ENCODE measurements around the gene CPNE4.

The CPNE4 gene

GRCh38 chr3:131568460-131568859 is 466.4 kb downstream of the CPNE4 start:
- no peak for DNase-seq

GRCh38 chr3:131564812-131565211 is 470.0 kb downstream of the CPNE4 start:
- no peak for DNase-seq

- DNase-seq = no peak
Observed at GRCh38 chr3:131561511-131561910, 473.3 kb downstream of the CPNE4 start.

GRCh38 chr3:131560795-131561194 is 474.0 kb downstream of the CPNE4 start:
- DNase-seq = no peak

DNA sequence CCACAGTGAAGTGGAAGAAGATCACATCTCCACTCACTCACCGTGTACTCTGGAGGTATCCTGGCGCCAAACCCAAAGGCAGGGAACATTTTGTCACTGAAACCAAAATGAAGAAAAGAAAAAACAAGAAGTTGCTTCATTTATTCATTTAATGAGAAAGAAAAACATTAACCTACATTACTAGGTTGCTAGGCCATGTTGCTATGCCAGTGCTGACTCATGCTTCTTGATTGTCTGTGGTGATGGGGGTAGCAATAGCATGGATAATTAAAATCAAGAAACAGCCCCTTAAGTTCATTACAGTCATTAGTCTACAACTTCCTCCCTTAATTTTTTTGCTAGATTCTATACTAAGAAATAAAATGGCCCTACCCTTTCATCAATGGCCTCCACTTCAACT is 479.4 kb downstream of the CPNE4 start:
- DNase-seq = no peak

DNA sequence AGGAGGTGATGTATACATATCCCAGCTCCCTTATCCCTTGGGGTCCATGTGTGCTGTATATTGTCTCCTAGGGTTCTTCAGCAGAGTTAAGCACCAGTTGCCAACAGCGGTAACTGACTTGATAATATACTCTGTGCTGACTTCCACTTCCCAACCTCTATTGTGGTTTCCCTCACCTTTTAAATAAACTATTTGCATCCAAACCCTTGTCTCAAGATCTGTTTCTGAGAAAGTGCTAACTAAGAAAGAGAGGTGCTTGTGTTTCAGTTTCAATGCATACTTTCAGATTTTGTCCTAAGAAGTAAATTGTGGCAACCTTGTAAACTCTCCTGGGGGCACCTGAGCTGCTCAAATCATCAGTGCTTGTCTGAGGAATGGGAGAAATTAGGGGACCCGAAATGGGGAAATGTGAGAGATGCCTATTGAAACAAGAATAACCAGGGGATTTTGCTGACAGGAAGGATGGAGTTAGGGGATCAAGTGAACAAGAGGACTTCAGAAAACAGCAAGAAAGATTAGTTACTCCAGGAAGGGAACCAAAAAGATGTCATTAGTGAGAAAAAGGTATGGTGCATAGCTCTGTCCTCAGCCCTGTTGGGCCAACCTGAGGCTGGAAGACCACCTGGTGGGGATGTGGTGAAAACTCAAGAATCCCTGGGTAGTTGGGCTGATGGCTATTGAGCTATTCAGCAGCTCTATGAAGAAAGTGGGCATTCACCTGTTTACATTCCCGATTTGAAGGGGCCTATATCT is 481.1 kb downstream of the CPNE4 start:
- DNase-seq = no peak

DNA sequence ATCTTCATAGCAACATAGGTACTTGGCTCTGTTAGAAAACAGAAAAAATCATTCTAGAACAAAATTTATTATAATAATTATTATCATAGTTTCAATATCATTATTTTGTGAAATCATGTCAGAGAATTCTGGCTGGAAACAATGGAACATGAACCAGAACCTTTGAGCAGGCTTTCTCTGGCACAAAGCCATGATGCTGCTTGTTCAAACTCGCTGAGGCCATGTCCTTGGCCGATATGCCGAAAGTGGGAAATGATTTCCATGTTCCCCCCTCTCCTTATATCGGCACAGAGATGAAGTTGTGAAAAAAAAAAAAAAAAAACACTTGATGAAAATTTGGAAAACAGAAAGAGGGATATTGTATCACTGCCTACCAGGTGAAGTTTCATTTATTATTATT is 483.1 kb downstream of the CPNE4 start:
- no peak for DNase-seq

DNA sequence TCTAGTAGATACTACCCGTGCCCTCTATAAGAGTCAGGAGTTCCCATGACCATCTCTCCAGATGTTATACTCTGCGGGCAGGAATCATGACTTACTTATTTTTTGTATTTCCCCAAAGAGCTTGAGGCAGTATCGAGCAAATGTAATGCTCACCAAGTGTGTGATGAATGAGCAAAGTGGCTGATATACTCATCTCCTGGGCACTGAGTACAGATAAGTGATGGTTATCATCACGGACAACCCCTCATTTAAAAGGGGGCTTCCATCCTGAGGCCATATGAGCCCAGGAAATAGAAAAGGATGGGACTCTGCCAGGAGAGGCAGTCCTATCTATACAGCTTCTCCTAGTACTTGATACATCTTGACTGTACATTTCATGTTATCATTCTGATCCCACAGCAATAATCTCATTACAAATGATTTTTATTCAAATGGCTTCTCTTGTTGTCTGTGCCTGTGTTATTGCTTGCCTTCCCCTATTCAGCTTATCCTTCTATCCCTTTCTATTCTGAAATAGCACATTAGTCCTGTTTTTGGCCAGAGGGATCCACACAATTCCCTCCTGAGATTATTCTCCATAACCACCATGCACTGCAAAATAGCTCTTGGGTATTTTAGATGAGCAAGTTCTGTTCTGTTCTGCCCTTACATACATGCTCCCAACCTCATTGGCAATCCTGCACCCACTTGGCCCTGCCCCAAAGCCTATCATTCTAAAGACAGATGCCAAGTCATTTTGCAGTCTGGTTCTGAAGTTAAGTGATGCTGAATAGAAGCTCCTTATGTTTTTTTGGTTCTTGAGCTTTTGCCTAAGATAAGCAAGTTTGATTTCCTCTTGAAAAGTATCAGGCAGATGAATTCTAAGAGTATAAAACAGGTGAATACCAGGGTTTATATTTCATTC is 484.0 kb downstream of the CPNE4 start:
- DNase-seq = no peak

- DNase-seq = no peak
Observed at GRCh38 chr3:131549340-131549739, 485.5 kb downstream of the CPNE4 start.

- no peak for DNase-seq
Observed at GRCh38 chr3:131547585-131547984, 487.2 kb downstream of the CPNE4 start.

- no peak for DNase-seq
Observed at GRCh38 chr3:131546441-131546840, 488.4 kb downstream of the CPNE4 start.

- DNase-seq = no peak
Observed at GRCh38 chr3:131544557-131544956, 490.3 kb downstream of the CPNE4 start.

GRCh38 chr3:131543714-131544113 is 491.1 kb downstream of the CPNE4 start:
- DNase-seq = no peak

GRCh38 chr3:131541288-131541687 is 493.5 kb downstream of the CPNE4 start:
- DNase-seq = no peak

- no peak for DNase-seq
Observed at GRCh38 chr3:131540821-131541220, 494.0 kb downstream of the CPNE4 start.

DNA sequence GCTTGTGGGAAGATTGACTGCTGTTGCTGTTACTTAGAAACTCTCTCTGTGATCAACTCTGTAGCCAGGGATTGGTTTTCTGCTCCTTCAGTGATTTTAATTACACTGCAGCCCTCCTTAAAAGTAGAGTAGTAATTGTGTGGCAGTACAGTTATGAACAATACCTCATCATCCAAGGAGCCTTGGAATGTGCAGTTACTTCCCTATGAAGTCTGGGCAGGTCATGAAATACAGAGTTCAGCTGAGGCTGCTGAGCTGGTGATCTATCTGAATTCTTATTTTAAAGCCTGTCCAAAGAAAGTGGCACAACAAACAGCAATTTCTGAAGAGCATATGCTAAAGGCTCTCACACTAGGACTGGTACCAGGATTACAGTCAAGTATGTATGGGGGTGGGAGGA is 494.7 kb downstream of the CPNE4 start:
- no peak for DNase-seq

DNA sequence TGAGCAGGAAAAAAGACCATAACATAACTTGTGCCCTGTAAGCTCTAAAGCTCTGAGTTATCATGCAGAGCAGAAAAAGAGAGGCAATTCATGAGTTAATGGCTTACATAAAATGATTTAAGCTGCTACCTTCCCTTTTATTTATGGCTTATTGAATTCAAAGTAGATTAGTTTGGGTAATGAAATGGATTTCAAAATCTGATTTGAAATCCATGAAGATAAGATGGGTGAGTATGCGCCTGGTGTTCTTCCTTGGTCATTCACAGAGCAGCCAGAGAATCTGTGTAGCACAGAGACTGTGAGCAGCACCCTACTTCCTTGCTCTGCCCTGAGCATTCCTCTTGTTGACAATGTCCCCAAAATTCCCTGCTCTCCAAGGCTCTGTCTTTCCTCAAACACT is 495.8 kb downstream of the CPNE4 start:
- no peak for DNase-seq

GRCh38 chr3:131537531-131537930 is 497.3 kb downstream of the CPNE4 start:
- DNase-seq = no peak

GRCh38 chr3:131535596-131535995 is 499.2 kb downstream of the CPNE4 start:
- no peak for DNase-seq

GRCh38 chr3:131535131-131535530 is 499.7 kb downstream of the CPNE4 start:
- no peak for DNase-seq

DNA sequence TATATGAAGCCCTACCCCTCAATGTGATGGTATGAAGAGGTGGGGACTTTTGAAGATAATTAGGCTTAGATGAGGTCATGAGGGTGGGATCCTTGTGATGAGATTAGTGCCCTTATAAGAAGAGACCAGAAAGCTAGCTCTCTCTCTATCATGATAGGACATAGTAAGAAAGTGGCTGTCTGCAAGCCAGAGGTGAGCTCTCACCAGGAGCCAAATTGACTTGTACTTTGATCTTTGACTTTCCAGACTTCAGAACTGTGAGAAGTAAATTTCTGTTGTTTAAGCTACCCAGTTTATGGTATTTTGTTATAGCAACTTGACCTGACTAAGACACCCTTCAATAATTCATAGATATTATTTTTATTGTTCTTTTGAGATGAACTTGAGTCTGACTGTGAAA is 502.2 kb downstream of the CPNE4 start:
- no peak for DNase-seq

DNA sequence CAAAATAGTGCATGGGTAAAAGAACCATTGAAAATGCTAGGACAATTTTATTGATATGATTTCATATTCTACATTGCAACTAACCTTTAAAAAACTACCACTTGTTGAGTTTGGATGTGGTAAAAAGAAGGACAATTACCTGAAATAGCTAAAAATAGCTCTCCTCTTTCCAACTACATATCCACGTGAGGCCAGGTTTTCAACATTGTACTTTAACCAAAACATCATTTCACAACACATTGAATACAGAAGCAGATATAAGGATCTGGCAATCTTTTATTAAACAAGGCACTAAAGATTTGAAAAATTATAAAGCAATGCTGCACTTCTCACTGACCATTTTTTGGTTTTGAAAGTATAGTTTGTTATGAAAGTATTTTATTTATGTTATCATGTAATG is 504.0 kb downstream of the CPNE4 start:
- DNase-seq = no peak

- DNase-seq = no peak
Observed at GRCh38 chr3:131530388-131530787, 504.4 kb downstream of the CPNE4 start.

DNA sequence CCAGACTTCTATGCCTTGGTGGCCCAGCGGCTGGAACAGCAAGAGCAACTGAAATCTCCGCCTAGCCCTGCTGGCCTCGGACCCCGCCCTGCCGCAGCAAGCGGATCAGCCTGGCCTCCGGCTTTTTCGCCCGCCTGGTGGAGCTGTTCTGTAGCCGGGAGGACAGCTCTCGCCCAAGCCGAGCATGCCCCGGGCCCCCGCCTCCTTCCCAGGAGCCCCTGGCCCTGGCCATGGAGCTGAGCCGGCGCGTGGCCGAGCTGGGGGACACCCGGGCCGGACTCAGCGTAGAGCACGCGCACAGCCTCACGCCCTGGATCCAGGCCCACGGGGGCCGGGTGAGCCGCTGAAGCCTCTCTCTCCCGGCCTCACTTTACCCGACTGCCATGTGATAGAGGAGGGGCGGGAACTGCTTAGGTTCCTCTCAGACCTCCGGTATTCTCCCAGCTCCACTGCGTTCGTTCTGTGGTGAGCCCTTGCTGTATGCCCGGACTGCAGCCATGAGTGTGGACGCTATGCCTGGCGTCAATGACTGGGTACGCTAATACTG is 507.9 kb downstream of the CPNE4 start:
- no peak for DNase-seq

Data from activated CD4-positive, CD25-positive, alpha-beta regulatory T cell (primary cell).